Liver (tissue), 3 donors: ENCODE data around the gene COMMD1.
"Not testable (repeated sequence)": the region's sequence is repeated elsewhere in the genome, so short reads cannot be mapped to it uniquely, and the experiment has no call there.

Source experiments
- CTCF ChIP-seq: fragments of 150-350 bp; IDR thresholded peaks from 2 replicates; pipeline ENCODE4 v1.5.1; 2017; ENCODE audit warnings: improper control_type of control experiment, low read depth, low read length; ENCODE audit not compliant: missing input control
- EGR1 ChIP-seq, 2 donors: IDR thresholded peaks; 2 replicates each; pipeline ENCODE4 v1.6.1; 2016 to 2018; ENCODE audit warnings: antibody characterized with exemption in 2 of 2, low read depth in 2 of 2
- FOXA2 ChIP-seq: IDR thresholded peaks from 2 replicates; pipeline ENCODE4 v1.6.1; 2016; ENCODE audit warnings: antibody characterized with exemption
- JUND ChIP-seq, 2 donors: IDR thresholded peaks; 2 replicates each; pipeline ENCODE4 v1.6.1; 2016; ENCODE audit warnings: antibody characterized with exemption in 2 of 2
- MAX ChIP-seq: IDR thresholded peaks from 2 replicates; pipeline ENCODE4 v1.6.1; 2016; ENCODE audit warnings: antibody characterized with exemption
- YY1 ChIP-seq: IDR thresholded peaks from 2 replicates; pipeline ENCODE4 v1.6.1; 2016; ENCODE audit warnings: antibody characterized with exemption, mild to moderate bottlenecking
- TF ChIP-seq, protein P1 (sequence below): IDR thresholded peaks from 2 replicates; pipeline ENCODE4 v1.6.1; 2016; ENCODE audit warnings: antibody characterized with exemption
- donor health status: healthy.
- donor health status: healthy.

DNA sequence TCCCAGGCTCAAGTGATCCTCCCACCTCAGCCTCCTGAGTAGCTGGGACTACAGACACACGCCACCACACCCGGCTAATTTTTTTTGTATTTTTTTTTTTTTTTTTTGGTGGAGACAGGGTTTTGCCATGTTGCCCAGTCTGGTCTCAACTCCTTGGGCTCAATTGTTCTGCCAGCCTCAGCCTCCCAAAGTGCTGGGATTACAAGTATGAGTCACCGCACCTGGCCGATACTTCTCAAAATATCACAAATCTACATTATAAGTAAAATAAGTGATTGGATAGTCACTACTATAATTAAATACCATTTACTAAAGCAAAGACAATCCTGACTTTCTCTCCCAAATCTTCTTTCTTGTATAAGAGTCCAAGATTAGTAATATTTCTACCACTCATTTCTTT is 26.1 kb upstream of the COMMD1 start:
- TF ChIP-seq CTCF; FOXA2; MAX; JUND (IDR thresholded peaks at IDR 0.05); YY1; EGR1 (IDR thresholded peaks at IDR 0.05; ENCODE audit: low read depth in 2 of 2): not testable (repeated sequence)
- TF ChIP-seq, protein P1, sequence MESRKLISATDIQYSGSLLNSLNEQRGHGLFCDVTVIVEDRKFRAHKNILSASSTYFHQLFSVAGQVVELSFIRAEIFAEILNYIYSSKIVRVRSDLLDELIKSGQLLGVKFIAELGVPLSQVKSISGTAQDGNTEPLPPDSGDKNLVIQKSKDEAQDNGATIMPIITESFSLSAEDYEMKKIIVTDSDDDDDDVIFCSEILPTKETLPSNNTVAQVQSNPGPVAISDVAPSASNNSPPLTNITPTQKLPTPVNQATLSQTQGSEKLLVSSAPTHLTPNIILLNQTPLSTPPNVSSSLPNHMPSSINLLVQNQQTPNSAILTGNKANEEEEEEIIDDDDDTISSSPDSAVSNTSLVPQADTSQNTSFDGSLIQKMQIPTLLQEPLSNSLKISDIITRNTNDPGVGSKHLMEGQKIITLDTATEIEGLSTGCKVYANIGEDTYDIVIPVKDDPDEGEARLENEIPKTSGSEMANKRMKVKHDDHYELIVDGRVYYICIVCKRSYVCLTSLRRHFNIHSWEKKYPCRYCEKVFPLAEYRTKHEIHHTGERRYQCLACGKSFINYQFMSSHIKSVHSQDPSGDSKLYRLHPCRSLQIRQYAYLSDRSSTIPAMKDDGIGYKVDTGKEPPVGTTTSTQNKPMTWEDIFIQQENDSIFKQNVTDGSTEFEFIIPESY: not testable (repeated sequence)
